Neural progenitor cell (in vitro differentiated cells): Measurements from ENCODE around the gene CNTN3.

Source experiments
- CTCF ChIP-seq: fragments of 200-600 bp; sonication (generic); IDR thresholded peaks from 2 replicates; pipeline ENCODE4 v1.5.1; 2017; ENCODE audit warnings: antibody characterized with exemption, mild to moderate bottlenecking
- EZH2 ChIP-seq: fragments of 200-600 bp; sonication (generic); IDR thresholded peaks from 2 replicates; pipeline ENCODE4 v1.6.1; 2017; ENCODE audit warnings: antibody characterized with exemption, mild to moderate bottlenecking, moderate library complexity

- TF ChIP-seq EZH2 (no peak), CTCF (no peak)
Measured at GRCh38 chr3:74624301-74624700, 9.8 kb upstream of the CNTN3 start.
